HepG2 (cell line): ENCODE data around the gene HSF4. TPM values are rescaled to one million over a fixed set of nuclear protein-coding genes. Genes with fewer than 3 reads are reported as not detected.

Source experiments
- BRD4 ChIP-seq: sonication (generic); formaldehyde crosslinking; IDR thresholded peaks from 2 replicates; pipeline ENCODE4 v1.4.0; 2020; ENCODE audit warnings: missing genetic modification reagents
- EZH2 ChIP-seq: conservative IDR thresholded peaks from 2 replicates; pipeline ENCODE4 v1.6.1; 2012; ENCODE audit warnings: mild to moderate bottlenecking, low read depth, low read length, moderate library complexity
- GTF3A ChIP-seq: sonication (generic); formaldehyde crosslinking; conservative IDR thresholded peaks from 2 replicates; pipeline ENCODE4 v1.4.0; 2020; ENCODE audit warnings: mild to moderate bottlenecking, missing genetic modification reagents
- MEF2D ChIP-seq: sonication (generic); formaldehyde crosslinking; IDR thresholded peaks from 2 replicates; pipeline ENCODE4 v1.5.1; 2020; ENCODE audit warnings: mild to moderate bottlenecking, missing genetic modification reagents
- MLLT10 ChIP-seq: sonication (generic); formaldehyde crosslinking; IDR thresholded peaks from 2 replicates; pipeline ENCODE4 v1.4.0; 2020; ENCODE audit warnings: missing genetic modification reagents
- MYC ChIP-seq: sonication (generic); formaldehyde crosslinking; IDR thresholded peaks from 2 replicates; pipeline ENCODE4 v1.9.0; 2021; ENCODE audit warnings: missing genetic modification reagents, borderline replicate concordance
- PITX1 ChIP-seq: sonication (generic); formaldehyde crosslinking; IDR thresholded peaks from 2 replicates; pipeline ENCODE4 v1.5.1; 2020; ENCODE audit warnings: mild to moderate bottlenecking, missing genetic modification reagents
- TBP ChIP-seq: sonication (generic); formaldehyde crosslinking; IDR thresholded peaks from 2 replicates; pipeline ENCODE4 v1.5.0; 2020; ENCODE audit warnings: missing genetic modification reagents
- WIZ ChIP-seq: sonication (generic); formaldehyde crosslinking; IDR thresholded peaks from 2 replicates; pipeline ENCODE4 v1.5.1; 2020; ENCODE audit warnings: mild to moderate bottlenecking, missing genetic modification reagents
- ZBTB3 ChIP-seq: sonication (generic); formaldehyde crosslinking; IDR thresholded peaks from 2 replicates; pipeline ENCODE4 v1.4.0; 2020; ENCODE audit warnings: low read depth, mild to moderate bottlenecking, moderate library complexity, missing genetic modification reagents, borderline replicate concordance
- ZKSCAN5 ChIP-seq: sonication (generic); formaldehyde crosslinking; IDR thresholded peaks from 2 replicates; pipeline ENCODE4 v1.5.1; 2020; ENCODE audit warnings: mild to moderate bottlenecking, missing genetic modification reagents
- ZNF530 ChIP-seq: sonication (generic); formaldehyde crosslinking; IDR thresholded peaks from 2 replicates; pipeline ENCODE4 v1.5.0; 2020; ENCODE audit warnings: low read depth, mild to moderate bottlenecking, missing genetic modification reagents
- ZNF547 ChIP-seq: sonication (generic); formaldehyde crosslinking; IDR thresholded peaks from 2 replicates; pipeline ENCODE4 v1.5.1; 2020; ENCODE audit warnings: mild to moderate bottlenecking, missing genetic modification reagents
- ZNF550 ChIP-seq: sonication (generic); formaldehyde crosslinking; IDR thresholded peaks from 2 replicates; pipeline ENCODE4 v1.4.0; 2020; ENCODE audit warnings: mild to moderate bottlenecking, missing genetic modification reagents, borderline replicate concordance
- ZNF563 ChIP-seq: sonication (generic); formaldehyde crosslinking; IDR thresholded peaks from 2 replicates; pipeline ENCODE4 v1.8.0; 2022; ENCODE audit warnings: mild to moderate bottlenecking, moderate library complexity, missing genetic modification reagents
- ZNF614 ChIP-seq: IDR thresholded peaks from 2 replicates; pipeline ENCODE4 v1.6.1; 2018; ENCODE audit warnings: missing biosample characterization, missing genetic modification reagents, inconsistent platforms, borderline replicate concordance
- ZSCAN25 ChIP-seq: sonication (generic); formaldehyde crosslinking; IDR thresholded peaks from 2 replicates; pipeline ENCODE4 v1.8.0; 2022; ENCODE audit warnings: mild to moderate bottlenecking, missing genetic modification reagents
- ZSCAN9 ChIP-seq: IDR thresholded peaks from 2 replicates; pipeline ENCODE4 v1.6.1; 2016; ENCODE audit warnings: borderline replicate concordance
- polyA plus RNA-seq, 8 experiments: library from polyadenylated mRNA; depleted of rRNA in 3 of 8; stranded (reverse) in 7 of 8; unstranded in 1 of 8; fragments of >200 nt; fragmentation: Illumina TruSeq in 4 of 8; extraction: Trizol in 4 of 8; gene quantifications; 2 replicates each; pipeline versions ENCODE4 v1.2.1 to v1.2.3, GENCODE V29; 2011 to 2016; ENCODE audit warnings: low read depth in 4 of 8, missing spikeins in 1 of 8, mixed read lengths in 1 of 8; ENCODE audit not compliant: insufficient read depth in 1 of 8
- total RNA-seq, 5 experiments: library from RNA; depleted of rRNA; stranded (reverse); fragments of >200 nt; fragmentation: Illumina TruSeq; extraction: Trizol; gene quantifications; 2 replicates each; pipeline ENCODE4 v1.2.3, GENCODE V29; 2016; ENCODE audit warnings: low read depth in 1 of 5
- TF ChIP-seq, protein P1 (sequence below), 2 experiments: fragments of 450-650 bp in 1 of 2; sonication (generic) in 1 of 2; formaldehyde crosslinking in 1 of 2; IDR thresholded peaks; 2 replicates each; pipeline versions ENCODE4 v1.6.1 to v1.8.0; 2016 to 2022; ENCODE audit warnings: antibody characterized with exemption in 1 of 2, mild to moderate bottlenecking in 1 of 2, missing genetic modification reagents in 1 of 2
- TF ChIP-seq, protein P2 (sequence below): IDR thresholded peaks from 2 replicates; pipeline ENCODE4 v1.6.1; 2016; ENCODE audit warnings: missing genetic modification reagents, missing compliant biosample characterization
- TF ChIP-seq, protein P3 (sequence below): sonication (generic); formaldehyde crosslinking; IDR thresholded peaks from 2 replicates; pipeline ENCODE4 v1.8.1; 2023; ENCODE audit warnings: missing genetic modification reagents, mild to moderate bottlenecking, borderline replicate concordance

Gene HSF4
- total and polyA plus RNA-seq, 2 of the 13 experiments (the other 11 are each of a cell fraction or from before 2014, with no cell fraction given): 3.5 to 16.9 TPM

- TF ChIP-seq, protein P1, sequence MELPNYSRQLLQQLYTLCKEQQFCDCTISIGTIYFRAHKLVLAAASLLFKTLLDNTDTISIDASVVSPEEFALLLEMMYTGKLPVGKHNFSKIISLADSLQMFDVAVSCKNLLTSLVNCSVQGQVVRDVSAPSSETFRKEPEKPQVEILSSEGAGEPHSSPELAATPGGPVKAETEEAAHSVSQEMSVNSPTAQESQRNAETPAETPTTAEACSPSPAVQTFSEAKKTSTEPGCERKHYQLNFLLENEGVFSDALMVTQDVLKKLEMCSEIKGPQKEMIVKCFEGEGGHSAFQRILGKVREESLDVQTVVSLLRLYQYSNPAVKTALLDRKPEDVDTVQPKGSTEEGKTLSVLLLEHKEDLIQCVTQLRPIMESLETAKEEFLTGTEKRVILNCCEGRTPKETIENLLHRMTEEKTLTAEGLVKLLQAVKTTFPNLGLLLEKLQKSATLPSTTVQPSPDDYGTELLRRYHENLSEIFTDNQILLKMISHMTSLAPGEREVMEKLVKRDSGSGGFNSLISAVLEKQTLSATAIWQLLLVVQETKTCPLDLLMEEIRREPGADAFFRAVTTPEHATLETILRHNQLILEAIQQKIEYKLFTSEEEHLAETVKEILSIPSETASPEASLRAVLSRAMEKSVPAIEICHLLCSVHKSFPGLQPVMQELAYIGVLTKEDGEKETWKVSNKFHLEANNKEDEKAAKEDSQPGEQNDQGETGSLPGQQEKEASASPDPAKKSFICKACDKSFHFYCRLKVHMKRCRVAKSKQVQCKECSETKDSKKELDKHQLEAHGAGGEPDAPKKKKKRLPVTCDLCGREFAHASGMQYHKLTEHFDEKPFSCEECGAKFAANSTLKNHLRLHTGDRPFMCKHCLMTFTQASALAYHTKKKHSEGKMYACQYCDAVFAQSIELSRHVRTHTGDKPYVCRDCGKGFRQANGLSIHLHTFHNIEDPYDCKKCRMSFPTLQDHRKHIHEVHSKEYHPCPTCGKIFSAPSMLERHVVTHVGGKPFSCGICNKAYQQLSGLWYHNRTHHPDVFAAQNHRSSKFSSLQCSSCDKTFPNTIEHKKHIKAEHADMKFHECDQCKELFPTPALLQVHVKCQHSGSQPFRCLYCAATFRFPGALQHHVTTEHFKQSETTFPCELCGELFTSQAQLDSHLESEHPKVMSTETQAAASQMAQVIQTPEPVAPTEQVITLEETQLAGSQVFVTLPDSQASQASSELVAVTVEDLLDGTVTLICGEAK (IDR thresholded peaks at IDR 0.05): peak; percentile 70
- TF ChIP-seq, protein P1 (CRISPR knock-in tag; IDR thresholded peaks at IDR 0.05): peak; percentile 54; the same call in 1 of the 2 replicates
- no peak for TF ChIP-seq ZBTB3 (CRISPR knock-in tag)
- TF ChIP-seq PITX1 (CRISPR knock-in tag): no peak; the same call in none of the 2 replicates
- no peak for TF ChIP-seq ZNF550 (CRISPR knock-in tag)
- TF ChIP-seq ZNF563 (CRISPR knock-in tag): peak; percentile 94; the same call in 1 of the 2 replicates
- TF ChIP-seq TBP (CRISPR knock-in tag): no peak
- TF ChIP-seq MYC: peak; percentile 70
- no peak for TF ChIP-seq MLLT10
- TF ChIP-seq ZNF614: peak; percentile 62; the same call in 1 of the 2 replicates
- peak; percentile 93 for TF ChIP-seq BRD4 (CRISPR knock-in tag)
- TF ChIP-seq ZSCAN9 (CRISPR knock-in tag): peak; percentile 41; the same call in 1 of the 2 replicates
- no peak for TF ChIP-seq ZKSCAN5 (CRISPR knock-in tag)
- TF ChIP-seq, protein P2, sequence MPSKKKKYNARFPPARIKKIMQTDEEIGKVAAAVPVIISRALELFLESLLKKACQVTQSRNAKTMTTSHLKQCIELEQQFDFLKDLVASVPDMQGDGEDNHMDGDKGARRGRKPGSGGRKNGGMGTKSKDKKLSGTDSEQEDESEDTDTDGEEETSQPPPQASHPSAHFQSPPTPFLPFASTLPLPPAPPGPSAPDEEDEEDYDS (CRISPR knock-in tag): peak; percentile 65
- peak; percentile 72; the same call in 1 of the 2 replicates for TF ChIP-seq EZH2
- no peak; the same call in 1 of the 2 replicates for TF ChIP-seq ZSCAN25 (CRISPR knock-in tag)
- TF ChIP-seq WIZ (CRISPR knock-in tag): peak; percentile 84
- peak; percentile 84 for TF ChIP-seq ZNF547 (CRISPR knock-in tag)
- TF ChIP-seq, protein P3, sequence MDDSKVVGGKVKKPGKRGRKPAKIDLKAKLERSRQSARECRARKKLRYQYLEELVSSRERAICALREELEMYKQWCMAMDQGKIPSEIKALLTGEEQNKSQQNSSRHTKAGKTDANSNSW (CRISPR knock-in tag): peak; percentile 64; the same call in 1 of the 2 replicates
- TF ChIP-seq MEF2D (CRISPR knock-in tag): peak; percentile 74; the same call in 1 of the 2 replicates
- peak; percentile 3; the same call in 1 of the 2 replicates for TF ChIP-seq GTF3A
- TF ChIP-seq ZNF530 (CRISPR knock-in tag): no peak
Observed at GRCh38 chr16:67191995-67192681, 27.6 kb downstream of the HSF4 start, which contains the start of gene E2F4 (continued).
